ENCODE measurements around the gene EFNA5.

EFNA5 gene

GRCh38 chr5:107533910-107534876 is 136.5 kb downstream of the EFNA5 start:
- Histone ChIP-seq H3K27me3 (ENCODE audit: insufficient read depth, low read length) (no peaks in the 10 kb centered on the region), H3K27ac (ENCODE audit: low read depth, low read length) (no peak overlapping the region), H3K79me2 (ENCODE audit: control insufficient read depth, insufficient read depth, low read length, unreplicated experiment) (peaks cover 43% of the 10 kb centered on the region), H3K36me3 (ENCODE audit: insufficient read depth, low read length) (no peaks in the 10 kb centered on the region), H2AFZ (ENCODE audit: low read length, unreplicated experiment) (no peak overlapping the region), H3K4me3 (ENCODE audit: low read depth, low read length) (no peak overlapping the region), H3K4me1 (ENCODE audit: control insufficient read depth, insufficient read depth, low read length, unreplicated experiment) (peaks cover 18% of the 10 kb centered on the region)

- H3K27me3 ChIP-seq (ENCODE audit: insufficient read depth, low read length) = no peaks in the 10 kb centered on the region
- H3K4me3 ChIP-seq (ENCODE audit: low read depth, low read length) = no peak overlapping the region
- no peak overlapping the region for H2AFZ ChIP-seq (ENCODE audit: low read length, unreplicated experiment)
- peaks cover 38% of the 10 kb centered on the region for H3K79me2 ChIP-seq (ENCODE audit: control insufficient read depth, insufficient read depth, low read length, unreplicated experiment)
- no peaks in the 10 kb centered on the region for H3K36me3 ChIP-seq (ENCODE audit: insufficient read depth, low read length)
- peaks cover 6% of the 10 kb centered on the region for H3K4me1 ChIP-seq (ENCODE audit: control insufficient read depth, insufficient read depth, low read length, unreplicated experiment)
- H3K27ac ChIP-seq (ENCODE audit: low read depth, low read length) = no peak overlapping the region
Observed at GRCh38 chr5:107532916-107533315, 137.8 kb downstream of the EFNA5 start.

- Histone ChIP-seq H3K4me1 (ENCODE audit: control insufficient read depth, insufficient read depth, low read length, unreplicated experiment) (peaks cover under 1% of the 10 kb centered on the region), H3K4me3 (ENCODE audit: low read depth, low read length) (no peak overlapping the region), H3K27me3 (ENCODE audit: insufficient read depth, low read length) (no peaks in the 10 kb centered on the region), H3K79me2 (ENCODE audit: control insufficient read depth, insufficient read depth, low read length, unreplicated experiment) (peaks cover 38% of the 10 kb centered on the region), H3K36me3 (ENCODE audit: insufficient read depth, low read length) (no peaks in the 10 kb centered on the region), H3K27ac (ENCODE audit: low read depth, low read length) (no peak overlapping the region), H2AFZ (ENCODE audit: low read length, unreplicated experiment) (no peak overlapping the region)
Observed at GRCh38 chr5:107532169-107532878, 138.4 kb downstream of the EFNA5 start.

- Histone ChIP-seq H3K36me3 (ENCODE audit: insufficient read depth, low read length) (no peaks in the 10 kb centered on the region), H2AFZ (ENCODE audit: low read length, unreplicated experiment) (no peak overlapping the region), H3K79me2 (ENCODE audit: control insufficient read depth, insufficient read depth, low read length, unreplicated experiment) (peaks cover 35% of the 10 kb centered on the region), H3K4me1 (ENCODE audit: control insufficient read depth, insufficient read depth, low read length, unreplicated experiment) (peaks cover 9% of the 10 kb centered on the region), H3K27me3 (ENCODE audit: insufficient read depth, low read length) (no peaks in the 10 kb centered on the region), H3K27ac (ENCODE audit: low read depth, low read length) (no peak overlapping the region), H3K4me3 (ENCODE audit: low read depth, low read length) (no peak overlapping the region)
Observed at GRCh38 chr5:107531308-107531707, 139.4 kb downstream of the EFNA5 start.

GRCh38 chr5:107529618-107530017 is 141.1 kb downstream of the EFNA5 start:
- Histone ChIP-seq H3K27me3 (ENCODE audit: insufficient read depth, low read length) (no peaks in the 10 kb centered on the region), H3K27ac (ENCODE audit: low read depth, low read length) (no peak overlapping the region), H3K4me3 (ENCODE audit: low read depth, low read length) (no peak overlapping the region), H3K79me2 (ENCODE audit: control insufficient read depth, insufficient read depth, low read length, unreplicated experiment) (peaks cover 27% of the 10 kb centered on the region), H3K36me3 (ENCODE audit: insufficient read depth, low read length) (no peaks in the 10 kb centered on the region), H2AFZ (ENCODE audit: low read length, unreplicated experiment) (no peak overlapping the region), H3K4me1 (ENCODE audit: control insufficient read depth, insufficient read depth, low read length, unreplicated experiment) (peaks cover 12% of the 10 kb centered on the region)

- Histone ChIP-seq H2AFZ (ENCODE audit: low read length, unreplicated experiment) (no peak overlapping the region), H3K79me2 (ENCODE audit: control insufficient read depth, insufficient read depth, low read length, unreplicated experiment) (peaks cover 10% of the 10 kb centered on the region), H3K27me3 (ENCODE audit: insufficient read depth, low read length) (no peaks in the 10 kb centered on the region), H3K36me3 (ENCODE audit: insufficient read depth, low read length) (no peaks in the 10 kb centered on the region), H3K4me3 (ENCODE audit: low read depth, low read length) (no peak overlapping the region), H3K4me1 (ENCODE audit: control insufficient read depth, insufficient read depth, low read length, unreplicated experiment) (peaks cover 17% of the 10 kb centered on the region), H3K27ac (ENCODE audit: low read depth, low read length) (no peak overlapping the region)
Observed at GRCh38 chr5:107526270-107526937, 144.3 kb downstream of the EFNA5 start.

- Histone ChIP-seq H2AFZ (ENCODE audit: low read length, unreplicated experiment) (no peak overlapping the region), H3K4me1 (ENCODE audit: control insufficient read depth, insufficient read depth, low read length, unreplicated experiment) (peaks cover 24% of the 10 kb centered on the region), H3K79me2 (ENCODE audit: control insufficient read depth, insufficient read depth, low read length, unreplicated experiment) (no peaks in the 10 kb centered on the region), H3K27me3 (ENCODE audit: insufficient read depth, low read length) (no peaks in the 10 kb centered on the region), H3K36me3 (ENCODE audit: insufficient read depth, low read length) (no peaks in the 10 kb centered on the region), H3K27ac (ENCODE audit: low read depth, low read length) (no peak overlapping the region), H3K4me3 (ENCODE audit: low read depth, low read length) (no peak overlapping the region)
Observed at GRCh38 chr5:107524111-107524510, 146.6 kb downstream of the EFNA5 start.

- no peaks in the 10 kb centered on the region for H3K36me3 ChIP-seq (ENCODE audit: insufficient read depth, low read length)
- H3K27ac ChIP-seq (ENCODE audit: low read depth, low read length) = no peak overlapping the region
- H3K79me2 ChIP-seq (ENCODE audit: control insufficient read depth, insufficient read depth, low read length, unreplicated experiment) = no peaks in the 10 kb centered on the region
- no peak overlapping the region for H2AFZ ChIP-seq (ENCODE audit: low read length, unreplicated experiment)
- H3K4me1 ChIP-seq (ENCODE audit: control insufficient read depth, insufficient read depth, low read length, unreplicated experiment) = peaks cover 24% of the 10 kb centered on the region
- H3K4me3 ChIP-seq (ENCODE audit: low read depth, low read length) = no peak overlapping the region
- H3K27me3 ChIP-seq (ENCODE audit: insufficient read depth, low read length) = no peaks in the 10 kb centered on the region
Observed at GRCh38 chr5:107523029-107523680, 147.6 kb downstream of the EFNA5 start.

GRCh38 chr5:107522456-107522855 is 148.3 kb downstream of the EFNA5 start:
- Histone ChIP-seq H3K27ac (ENCODE audit: low read depth, low read length) (no peak overlapping the region), H3K36me3 (ENCODE audit: insufficient read depth, low read length) (no peaks in the 10 kb centered on the region), H3K79me2 (ENCODE audit: control insufficient read depth, insufficient read depth, low read length, unreplicated experiment) (no peaks in the 10 kb centered on the region), H3K4me1 (ENCODE audit: control insufficient read depth, insufficient read depth, low read length, unreplicated experiment) (peaks cover 24% of the 10 kb centered on the region), H2AFZ (ENCODE audit: low read length, unreplicated experiment) (no peak overlapping the region), H3K4me3 (ENCODE audit: low read depth, low read length) (no peak overlapping the region), H3K27me3 (ENCODE audit: insufficient read depth, low read length) (no peaks in the 10 kb centered on the region)

- Histone ChIP-seq H3K79me2 (ENCODE audit: control insufficient read depth, insufficient read depth, low read length, unreplicated experiment) (peaks cover 3% of the 10 kb centered on the region), H3K36me3 (ENCODE audit: insufficient read depth, low read length) (no peaks in the 10 kb centered on the region), H2AFZ (ENCODE audit: low read length, unreplicated experiment) (no peak overlapping the region), H3K4me3 (ENCODE audit: low read depth, low read length) (no peak overlapping the region), H3K27ac (ENCODE audit: low read depth, low read length) (no peak overlapping the region), H3K4me1 (ENCODE audit: control insufficient read depth, insufficient read depth, low read length, unreplicated experiment) (peaks cover 12% of the 10 kb centered on the region), H3K27me3 (ENCODE audit: insufficient read depth, low read length) (no peaks in the 10 kb centered on the region)
Observed at GRCh38 chr5:107519900-107520354, 150.8 kb downstream of the EFNA5 start.

Measured in ACC112 (cell line).